ENCODE measurements around the gene GNPTG. TPM values are rescaled to one million over a fixed set of nuclear protein-coding genes. Genes with fewer than 3 reads are reported as not detected.

GNPTG gene
- total and polyA plus RNA-seq, 2 of the 13 experiments (the other 11 are each of a cell fraction or from before 2014, with no cell fraction given), result 22.7 to 71.1 TPM

GRCh38 chr16:1308977-1309885 is 42.5 kb upstream of the GNPTG start, which contains the start of gene UBE2I (continued):
- TF ChIP-seq ZZZ3 (CRISPR knock-in tag; IDR thresholded peaks at IDR 0.05; ENCODE audit: borderline replicate concordance) (peak; percentile 100), XBP1 (CRISPR knock-in tag; IDR thresholded peaks at IDR 0.05) (no peak), MTA1 (CRISPR knock-in tag; IDR thresholded peaks at IDR 0.05; ENCODE audit: borderline replicate concordance) (no peak), ZHX1 (CRISPR knock-in tag; IDR thresholded peaks at IDR 0.05; ENCODE audit: low read depth) (no peak), DDIT3 (CRISPR knock-in tag; IDR thresholded peaks at IDR 0.05) (no peak), ATF5 (CRISPR knock-in tag; IDR thresholded peaks at IDR 0.05; ENCODE audit: low read depth) (no peak), ZNF414 (CRISPR knock-in tag; IDR thresholded peaks at IDR 0.05) (0 out of 2 replicates have a peak, but pooled peaks have one; percentile 74), ARID3A (IDR thresholded peaks at IDR 0.05; ENCODE audit: low read depth, low read length) (no peak), GATAD1 (CRISPR knock-in tag; IDR thresholded peaks at IDR 0.05) (peak; percentile 61), ZNF564 (CRISPR knock-in tag; IDR thresholded peaks at IDR 0.05) (peak; percentile 53; the same call in 1 of the 2 replicates), DBP (CRISPR knock-in tag; IDR thresholded peaks at IDR 0.05; ENCODE audit: not compliant biosample characterization) (peak; percentile 43), SOX13 (IDR thresholded peaks at IDR 0.05) (no peak), SOX13 (CRISPR knock-in tag; conservative IDR thresholded peaks at IDR 0.05 in 1 of 2, IDR thresholded peaks at IDR 0.05 in 1 of 2) (no peak; a peak in 1 of 4 replicates), ZNF768 (CRISPR knock-in tag; IDR thresholded peaks at IDR 0.05) (peak; percentile 64; the same call in 1 of the 2 replicates), SATB2 (CRISPR knock-in tag; IDR thresholded peaks at IDR 0.05) (peak; percentile 88), ATRX (CRISPR knock-in tag; IDR thresholded peaks at IDR 0.05; ENCODE audit: borderline replicate concordance) (no peak), ATAD3A (CRISPR knock-in tag; IDR thresholded peaks at IDR 0.05) (peak; percentile 58; the same call in 1 of the 2 replicates), SIN3B (IDR thresholded peaks at IDR 0.05; ENCODE audit: low read length) (no peak), KLF16 (CRISPR knock-in tag; IDR thresholded peaks at IDR 0.05) (no peak; a peak in 1 of 4 replicates), RCOR2 (CRISPR knock-in tag; IDR thresholded peaks at IDR 0.05) (no peak), ZNF841 (CRISPR knock-in tag; IDR thresholded peaks at IDR 0.05; ENCODE audit: borderline replicate concordance) (no peak), ZNF496 (CRISPR knock-in tag; IDR thresholded peaks at IDR 0.05; ENCODE audit: insufficient replicate concordance) (no peak)
